Umbilical cord (tissue), 2 donors: ENCODE results near the gene MAGI2. TPM values are rescaled to one million over a fixed set of nuclear protein-coding genes. Genes with fewer than 3 reads are reported as not detected.

Experiments used
- DNase-seq: peaks from one replicate; pipeline ENCODE4 v3.0.0-alpha.2; 2015; ENCODE audit warnings: low spot score
- total RNA-seq: library from RNA; depleted of rRNA; stranded (reverse); fragments of >200 nt; gene quantifications from one replicate; pipeline ENCODE4 v1.2.3, GENCODE V29; 2014; ENCODE audit warnings: low replicate concordance; ENCODE audit not compliant: insufficient read depth

MAGI2 gene
- total RNA-seq, 1 donor from 2014 or later, result 51.5 TPM

- DNase-seq, result no peak
These were observed 954.2 kb downstream of the MAGI2 start for GRCh38 chr7:78499283-78499682.

GRCh38 chr7:78497728-78498427 lies 955.6 kb downstream of the MAGI2 start:
- DNase-seq, result no peak

- no peak for DNase-seq
These were observed 957.3 kb downstream of the MAGI2 start for GRCh38 chr7:78496096-78496630.

- DNase-seq, result no peak
These were observed 960.1 kb downstream of the MAGI2 start for GRCh38 chr7:78493401-78493800.

GRCh38 chr7:78492146-78492545 lies 961.3 kb downstream of the MAGI2 start:
- DNase-seq, result no peak

- no peak for DNase-seq
These were observed 962.9 kb downstream of the MAGI2 start for GRCh38 chr7:78490524-78490923.

- peak; percentile 81 for DNase-seq
These were observed 963.8 kb downstream of the MAGI2 start for GRCh38 chr7:78489476-78490240.

- no peak for DNase-seq
These were observed 966.0 kb downstream of the MAGI2 start for GRCh38 chr7:78487464-78487863.

GRCh38 chr7:78479348-78479747 lies 974.1 kb downstream of the MAGI2 start:
- DNase-seq, result no peak

- no peak for DNase-seq
These were observed 976.5 kb downstream of the MAGI2 start for GRCh38 chr7:78476851-78477405.

GRCh38 chr7:78473571-78474301 lies 979.7 kb downstream of the MAGI2 start:
- no peak for DNase-seq

- DNase-seq, result peak; percentile 46
These were observed 980.4 kb downstream of the MAGI2 start for GRCh38 chr7:78473021-78473420.

- DNase-seq, result peak; percentile 44
These were observed 980.9 kb downstream of the MAGI2 start for GRCh38 chr7:78472519-78472918.

- DNase-seq, result no peak
These were observed 987.6 kb downstream of the MAGI2 start for GRCh38 chr7:78465894-78466293.

- DNase-seq, result no peak
These were observed 990.4 kb downstream of the MAGI2 start for GRCh38 chr7:78463039-78463438.

- no peak for DNase-seq
These were observed 1002.8 kb downstream of the MAGI2 start for GRCh38 chr7:78450706-78451105.

GRCh38 chr7:78448911-78449310 lies 1004.6 kb downstream of the MAGI2 start:
- no peak for DNase-seq

- DNase-seq, result no peak
These were observed 1009.2 kb downstream of the MAGI2 start for GRCh38 chr7:78444267-78444666.

- DNase-seq, result no peak
These were observed 1009.7 kb downstream of the MAGI2 start for GRCh38 chr7:78443811-78444210.

GRCh38 chr7:78441737-78442136 lies 1011.7 kb downstream of the MAGI2 start:
- no peak for DNase-seq

- no peak for DNase-seq
These were observed 1015.0 kb downstream of the MAGI2 start for GRCh38 chr7:78438433-78438832.

- peak; percentile 12 for DNase-seq
These were observed 1016.3 kb downstream of the MAGI2 start for GRCh38 chr7:78437118-78437517.
